Vagina (tissue), 2 donors: Measurements from ENCODE around the gene TMTC2. TPM values are rescaled to one million over a fixed set of nuclear protein-coding genes. Genes with fewer than 3 reads are reported as not detected.

Source experiments
- DNase-seq, 2 donors: peaks; one replicate each; pipeline ENCODE4 v3.0.0-alpha.2; 2017; ENCODE audit errors: extremely low spot score in 2 of 2
- H3K27ac ChIP-seq: fragments of 200-600 bp; sonication (generic); one replicate; pipeline ENCODE4 v1.5.1; 2019
- H3K27me3 ChIP-seq: fragments of 200-600 bp; sonication (generic); one replicate; pipeline ENCODE4 v1.5.1; 2019
- H3K36me3 ChIP-seq, 2 donors: fragments of 200-600 bp; sonication (generic); one replicate each; pipeline ENCODE4 v1.5.1; 2017 to 2019
- H3K4me1 ChIP-seq: fragments of 200-600 bp; sonication (generic); one replicate; pipeline ENCODE4 v1.5.1; 2019
- H3K4me3 ChIP-seq, 2 donors: fragments of 200-600 bp; sonication (generic); 1 replicate in 1 of 2; 2 replicates in 1 of 2; pipeline ENCODE4 v1.5.1; 2016 to 2019
- H3K9me3 ChIP-seq: fragments of 200-600 bp; sonication (generic); one replicate; pipeline ENCODE4 v1.5.1; 2019
- CTCF ChIP-seq, 3 experiments: fragments of 450-650 bp in 2 of 3; fragments of 200-600 bp in 1 of 3; sonication (generic) in 1 of 3; IDR thresholded peaks; one replicate each; pipeline ENCODE4 v1.5.1; 2017 to 2019; ENCODE audit warnings: antibody characterized with exemption in 3 of 3, mild to moderate bottlenecking in 2 of 3, moderate library complexity in 2 of 3
- POLR2A ChIP-seq, 2 donors: fragments of 450-650 bp; IDR thresholded peaks; one replicate each; pipeline ENCODE4 v1.6.1; 2017; ENCODE audit warnings: antibody characterized with exemption in 2 of 2, mild to moderate bottlenecking in 2 of 2, moderate library complexity in 2 of 2
- POLR2AphosphoS5 ChIP-seq, 2 donors: sonication (generic); formaldehyde crosslinking; IDR thresholded peaks; one replicate each; pipeline ENCODE4 v1.9.0; 2017; ENCODE audit warnings: antibody characterized with exemption in 2 of 2, mild to moderate bottlenecking in 2 of 2, low read depth in 1 of 2; ENCODE audit not compliant: insufficient read depth in 1 of 2
- intact Hi-C: fragments of 100-400 bp; cut with DNase I; formaldehyde crosslinking; loops from one replicate; pipeline ENCODE4 v1.15.1; 2023
- total RNA-seq: library from RNA; depleted of rRNA; stranded (reverse); fragments of >200 nt; gene quantifications from one replicate; pipeline ENCODE4 v1.2.3, GENCODE V29; 2016

Gene TMTC2
- total RNA-seq, 1 donor from 2014 or later: 15.5 TPM

- Histone ChIP-seq H3K9me3 (no peaks in the 10 kb centered on the region), H3K36me3 (no peaks in the 10 kb centered on the region), H3K27me3 (no peaks in the 10 kb centered on the region), H3K27ac (no peak overlapping the region), H3K4me3 (no peak overlapping the region), H3K4me1 (no peaks in the 10 kb centered on the region)
- intact Hi-C loops: no loop called here
- no peak for TF ChIP-seq POLR2AphosphoS5 (IDR thresholded peaks at IDR 0.05; ENCODE audit: insufficient read depth in 1 of 2, low read depth in 1 of 2)
- TF ChIP-seq POLR2A (IDR thresholded peaks at IDR 0.05): no peak
- no peak for TF ChIP-seq CTCF (IDR thresholded peaks at IDR 0.05)
- DNase-seq: no peak
Measured at GRCh38 chr12:82723093-82723492, 36.4 kb downstream of the TMTC2 start.

- intact Hi-C loops: no loop called here
- TF ChIP-seq POLR2A (IDR thresholded peaks at IDR 0.05) (no peak), CTCF (IDR thresholded peaks at IDR 0.05) (no peak), POLR2AphosphoS5 (IDR thresholded peaks at IDR 0.05; ENCODE audit: insufficient read depth in 1 of 2, low read depth in 1 of 2) (no peak)
- no peak overlapping the region for H3K27ac ChIP-seq
- H3K27me3 ChIP-seq: no peaks in the 10 kb centered on the region
- H3K4me3 ChIP-seq: no peak overlapping the region
- no peak for DNase-seq
- no peaks in the 10 kb centered on the region for H3K9me3 ChIP-seq
- no peaks in the 10 kb centered on the region for H3K4me1 ChIP-seq
- H3K36me3 ChIP-seq: no peaks in the 10 kb centered on the region
Measured at GRCh38 chr12:82723891-82724290, 37.2 kb downstream of the TMTC2 start.

GRCh38 chr12:82725741-82726140 lies 39.0 kb downstream of the TMTC2 start:
- Histone ChIP-seq H3K27ac (no peak overlapping the region), H3K4me3 (no peak overlapping the region), H3K27me3 (no peaks in the 10 kb centered on the region), H3K9me3 (no peaks in the 10 kb centered on the region), H3K36me3 (no peaks in the 10 kb centered on the region), H3K4me1 (no peaks in the 10 kb centered on the region)
- intact Hi-C loops: no loop called here
- no peak for TF ChIP-seq CTCF (IDR thresholded peaks at IDR 0.05)
- TF ChIP-seq POLR2A (IDR thresholded peaks at IDR 0.05): no peak
- TF ChIP-seq POLR2AphosphoS5 (IDR thresholded peaks at IDR 0.05; ENCODE audit: insufficient read depth in 1 of 2, low read depth in 1 of 2): no peak
- no peak for DNase-seq

GRCh38 chr12:82727886-82728285 lies 41.2 kb downstream of the TMTC2 start:
- Histone ChIP-seq H3K36me3 (no peaks in the 10 kb centered on the region), H3K27ac (no peak overlapping the region), H3K9me3 (no peaks in the 10 kb centered on the region), H3K4me3 (no peak overlapping the region), H3K27me3 (no peaks in the 10 kb centered on the region), H3K4me1 (no peaks in the 10 kb centered on the region)
- DNase-seq: no peak
- intact Hi-C loops: no loop called here
- TF ChIP-seq POLR2A (IDR thresholded peaks at IDR 0.05) (no peak), POLR2AphosphoS5 (IDR thresholded peaks at IDR 0.05; ENCODE audit: insufficient read depth in 1 of 2, low read depth in 1 of 2) (no peak), CTCF (IDR thresholded peaks at IDR 0.05) (no peak)

- Histone ChIP-seq H3K36me3 (no peaks in the 10 kb centered on the region), H3K27ac (no peak overlapping the region), H3K4me1 (no peaks in the 10 kb centered on the region), H3K27me3 (no peaks in the 10 kb centered on the region), H3K9me3 (no peaks in the 10 kb centered on the region), H3K4me3 (no peak overlapping the region)
- TF ChIP-seq POLR2A (IDR thresholded peaks at IDR 0.05) (no peak), CTCF (IDR thresholded peaks at IDR 0.05) (no peak), POLR2AphosphoS5 (IDR thresholded peaks at IDR 0.05; ENCODE audit: insufficient read depth in 1 of 2, low read depth in 1 of 2) (no peak)
- DNase-seq: no peak
- intact Hi-C loops: no loop called here
Measured at GRCh38 chr12:82728710-82729109, 42.0 kb downstream of the TMTC2 start.
